Nephron progenitor cell (in vitro differentiated cells): ENCODE results near the gene SH3BP4.

Experiments
- DNase-seq: peaks from one replicate; pipeline ENCODE4 v3.0.0; 2021
- H3K27ac Mint-ChIP-seq: 2 replicates; pipeline ENCODE4 v1.8.0; 2021; ENCODE audit warnings: mild to moderate bottlenecking, moderate library complexity, mixed read lengths
- H3K27me3 Mint-ChIP-seq: 2 replicates; pipeline ENCODE4 v1.8.0; 2021; ENCODE audit warnings: mild to moderate bottlenecking, low read depth, mixed read lengths; ENCODE audit not compliant: poor library complexity
- H3K36me3 Mint-ChIP-seq: 2 replicates; pipeline ENCODE4 v1.8.0; 2021; ENCODE audit warnings: low read depth, mixed read lengths
- H3K4me1 Mint-ChIP-seq: 2 replicates; pipeline ENCODE4 v1.8.0; 2021; ENCODE audit warnings: mixed read lengths
- H3K4me3 Mint-ChIP-seq: 2 replicates; pipeline ENCODE4 v1.8.0; 2021; ENCODE audit warnings: mild to moderate bottlenecking, moderate library complexity, mixed read lengths
- H3K9me3 Mint-ChIP-seq: 2 replicates; pipeline ENCODE4 v1.8.0; 2021; ENCODE audit warnings: mild to moderate bottlenecking, moderate library complexity, mixed read lengths
- CTCF ChIP-seq: fragments of 200-600 bp; sonication (generic); IDR thresholded peaks from 2 replicates; pipeline ENCODE4 v1.5.0; 2021; ENCODE audit warnings: antibody characterized with exemption

Gene SH3BP4

GRCh38 chr2:235059161-235059560 is 107.3 kb downstream of the SH3BP4 start:
- Mint-ChIP-seq H3K27me3 (no peaks in the 10 kb centered on the region), H3K9me3 (peaks cover 7% of the 10 kb centered on the region), H3K4me1 (peaks cover 16% of the 10 kb centered on the region), H3K27ac (no peak overlapping the region), H3K36me3 (peaks cover 27% of the 10 kb centered on the region), H3K4me3 (no peak overlapping the region)
- no peak for TF ChIP-seq CTCF
- no peak for DNase-seq

- TF ChIP-seq CTCF, result no peak
- Mint-ChIP-seq H3K27ac (no peak overlapping the region), H3K9me3 (peaks cover 7% of the 10 kb centered on the region), H3K27me3 (peaks cover 4% of the 10 kb centered on the region), H3K4me3 (no peak overlapping the region), H3K4me1 (peaks cover 23% of the 10 kb centered on the region), H3K36me3 (peaks cover 9% of the 10 kb centered on the region)
- DNase-seq, result no peak
These were observed 109.8 kb downstream of the SH3BP4 start for GRCh38 chr2:235061656-235062055.

- Mint-ChIP-seq H3K4me3 (no peak overlapping the region), H3K27me3 (peaks cover 4% of the 10 kb centered on the region), H3K4me1 (peaks cover 27% of the 10 kb centered on the region), H3K27ac (no peak overlapping the region), H3K36me3 (peaks cover 4% of the 10 kb centered on the region), H3K9me3 (peaks cover 4% of the 10 kb centered on the region)
- no peak for DNase-seq
- no peak for TF ChIP-seq CTCF
These were observed 111.7 kb downstream of the SH3BP4 start for GRCh38 chr2:235063471-235063961.

GRCh38 chr2:235064976-235065375 is 113.2 kb downstream of the SH3BP4 start:
- H3K4me3 Mint-ChIP-seq, result no peak overlapping the region
- peaks cover under 1% of the 10 kb centered on the region for H3K9me3 Mint-ChIP-seq
- no peak for TF ChIP-seq CTCF
- no peaks in the 10 kb centered on the region for H3K36me3 Mint-ChIP-seq
- peaks cover 27% of the 10 kb centered on the region for H3K4me1 Mint-ChIP-seq
- H3K27ac Mint-ChIP-seq, result no peak overlapping the region
- H3K27me3 Mint-ChIP-seq, result peaks cover 4% of the 10 kb centered on the region
- DNase-seq, result no peak

- Mint-ChIP-seq H3K4me1 (peaks cover 23% of the 10 kb centered on the region), H3K27ac (no peak overlapping the region), H3K36me3 (peaks cover 6% of the 10 kb centered on the region), H3K27me3 (peaks cover 4% of the 10 kb centered on the region), H3K9me3 (peaks cover 16% of the 10 kb centered on the region), H3K4me3 (no peak overlapping the region)
- no peak for DNase-seq
- TF ChIP-seq CTCF, result no peak
These were observed 114.7 kb downstream of the SH3BP4 start for GRCh38 chr2:235066490-235066889.

- H3K27me3 Mint-ChIP-seq, result peaks cover 4% of the 10 kb centered on the region
- peaks cover 20% of the 10 kb centered on the region for H3K9me3 Mint-ChIP-seq
- H3K27ac Mint-ChIP-seq, result no peak overlapping the region
- TF ChIP-seq CTCF, result no peak
- peaks cover 6% of the 10 kb centered on the region for H3K36me3 Mint-ChIP-seq
- no peak overlapping the region for H3K4me3 Mint-ChIP-seq
- no peak for DNase-seq
- H3K4me1 Mint-ChIP-seq, result peaks cover 20% of the 10 kb centered on the region
These were observed 115.1 kb downstream of the SH3BP4 start for GRCh38 chr2:235066895-235067294.
